ENCODE data around the gene GLIS1.

GLIS1 gene

DNA sequence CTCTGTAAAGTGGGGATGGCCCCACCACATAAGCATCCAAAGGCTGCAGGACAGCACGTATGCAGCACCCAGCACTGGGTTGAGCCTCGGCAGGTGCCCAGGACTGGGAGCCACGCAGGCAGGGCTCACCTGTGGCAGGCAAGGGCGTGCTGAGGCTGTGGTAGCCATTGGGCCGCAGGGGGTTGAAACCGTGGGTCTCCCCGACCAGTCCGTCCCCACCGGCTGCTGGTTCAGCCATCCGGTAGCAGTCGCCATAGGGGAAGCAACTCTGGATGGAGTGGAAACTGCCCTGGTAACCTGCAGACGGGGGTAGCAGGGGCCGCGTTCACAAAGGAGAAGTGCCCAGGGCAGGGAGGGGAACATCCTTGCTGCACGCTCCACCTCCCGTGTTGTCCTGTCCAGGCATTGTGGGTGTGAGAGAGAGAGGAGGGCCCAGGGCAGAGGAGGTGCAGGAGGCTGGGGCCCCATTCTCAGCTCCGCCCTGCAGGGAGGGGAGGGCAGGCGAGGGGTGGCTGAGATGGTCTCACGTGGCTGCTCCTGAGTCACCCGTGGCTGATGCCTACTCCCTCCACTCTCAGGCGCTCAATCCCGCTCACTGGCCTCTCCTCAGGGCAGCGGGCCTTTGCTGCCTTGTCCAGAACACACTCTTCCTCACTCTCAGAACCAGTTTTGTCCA, 229.8 kb downstream of the GLIS1 start:
- DNase-seq (ENCODE audit: low spot score): peak; percentile 77

DNA sequence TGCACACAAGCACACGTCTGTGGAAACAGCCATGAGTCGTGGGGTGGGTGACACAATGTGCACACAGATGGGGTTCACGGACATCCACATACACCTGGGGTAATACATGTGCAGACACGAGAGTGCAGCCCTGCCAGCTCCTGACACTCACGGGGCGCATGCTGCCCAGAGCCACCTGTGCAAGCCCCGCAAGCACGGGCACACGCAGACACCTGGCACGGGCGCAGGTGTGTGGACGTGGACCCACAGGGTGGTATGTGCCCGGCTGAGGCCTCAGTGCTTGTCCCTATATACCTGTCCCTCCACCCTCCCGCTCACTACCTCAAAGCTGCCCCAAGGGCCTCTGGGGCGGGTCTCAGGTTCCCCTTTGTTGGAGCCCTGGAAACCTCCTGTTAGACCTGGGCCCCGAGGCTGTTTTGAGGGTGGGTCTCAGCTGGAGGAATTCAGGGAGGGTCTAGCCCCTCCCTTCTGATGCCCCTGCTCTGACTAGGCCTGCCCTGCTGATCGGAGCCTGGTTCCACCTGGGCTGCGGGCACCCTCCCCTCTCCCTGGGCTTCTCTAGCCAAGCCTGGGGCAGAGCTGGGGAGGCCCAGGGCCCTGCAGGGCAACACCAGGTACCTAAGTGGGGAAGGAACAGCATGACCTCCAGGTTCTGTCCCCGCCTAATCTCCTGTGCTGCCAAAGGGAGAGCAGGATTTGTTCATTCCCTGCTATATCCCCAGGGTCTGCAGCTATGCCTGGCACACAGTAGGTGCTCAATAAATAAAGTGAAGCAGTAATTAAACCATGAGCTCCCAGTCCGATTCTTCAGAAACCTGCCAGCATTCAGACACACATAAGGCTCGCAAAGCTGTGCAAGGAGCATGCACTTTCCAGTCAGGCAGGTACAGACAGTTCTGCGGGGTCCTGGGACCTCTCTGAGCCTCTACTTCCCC, 230.6 kb downstream of the GLIS1 start:
- DNase-seq (ENCODE audit: low spot score): no peak

DNA sequence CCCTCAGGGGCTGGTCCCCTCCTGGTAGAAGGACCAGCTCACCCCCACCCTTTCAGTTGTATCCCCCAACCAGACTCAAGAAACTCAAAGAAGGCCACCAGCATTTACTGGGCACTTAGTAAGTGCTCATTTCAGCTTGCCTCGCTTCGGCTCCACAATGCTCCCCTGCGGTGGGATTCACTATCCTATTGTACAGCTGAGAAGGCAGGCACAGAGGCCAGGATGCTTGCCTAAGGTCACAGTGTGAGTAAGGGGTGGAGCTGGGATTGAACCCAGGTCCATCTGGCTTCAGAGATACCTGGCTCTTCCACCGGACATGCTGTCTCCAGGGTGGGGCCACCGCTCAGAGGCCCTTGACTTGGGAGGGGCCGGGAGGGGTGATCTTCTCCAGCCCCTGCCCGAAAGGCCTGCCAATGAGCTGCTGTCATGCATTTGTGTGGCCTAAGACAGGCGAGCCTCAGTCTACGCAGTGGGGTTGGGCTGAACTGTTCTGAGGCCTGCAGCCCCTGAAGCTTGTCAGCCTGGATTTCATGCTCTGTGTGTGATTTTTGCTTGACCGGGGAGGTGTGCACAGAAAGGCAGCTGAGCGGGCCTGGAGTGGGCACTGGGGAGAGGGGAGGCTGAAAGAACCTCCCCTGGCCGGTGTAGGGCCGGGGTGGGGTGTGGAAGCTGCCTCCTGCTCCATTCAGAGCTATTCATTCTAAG, 231.7 kb downstream of the GLIS1 start:
- DNase-seq (ENCODE audit: low spot score): no peak

DNA sequence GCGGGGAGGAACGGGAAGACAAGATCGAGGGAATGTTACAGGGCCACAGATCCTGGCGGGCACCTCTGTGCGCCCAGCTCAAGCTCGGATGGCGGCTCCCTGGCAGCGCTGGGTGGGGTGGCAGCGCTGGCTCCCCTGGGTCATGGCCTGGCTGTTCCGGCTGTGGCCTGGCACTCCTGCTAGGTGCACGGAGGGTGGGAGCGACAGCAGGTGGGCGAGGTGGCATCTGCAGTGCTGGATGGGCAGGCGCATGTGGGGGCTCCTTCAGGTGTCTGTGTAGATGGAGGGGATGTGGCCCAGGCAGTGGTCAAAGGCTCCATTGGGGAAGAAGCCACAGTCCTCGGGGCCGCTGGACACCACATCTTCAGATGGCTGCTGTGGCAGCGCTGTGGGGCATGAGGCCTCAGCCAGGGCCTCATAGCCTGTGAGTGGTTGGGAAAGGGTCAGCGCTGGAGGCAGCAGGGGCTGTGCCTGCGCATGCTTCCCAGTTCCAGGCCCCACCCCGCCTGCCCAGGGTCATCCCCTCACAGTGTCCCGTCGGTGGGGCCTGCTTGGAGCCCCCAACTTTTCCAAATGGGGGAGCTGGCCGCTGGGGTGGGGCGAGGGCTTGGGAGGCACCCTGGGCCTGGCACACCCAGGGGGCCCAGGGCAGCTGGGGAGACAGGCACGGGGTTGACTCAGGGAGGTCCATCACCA, 232.5 kb downstream of the GLIS1 start:
- DNase-seq (ENCODE audit: low spot score): no peak

- DNase-seq (ENCODE audit: low spot score): no peak
These were observed 233.1 kb downstream of the GLIS1 start for GRCh38 chr1:53505891-53506290.

DNA sequence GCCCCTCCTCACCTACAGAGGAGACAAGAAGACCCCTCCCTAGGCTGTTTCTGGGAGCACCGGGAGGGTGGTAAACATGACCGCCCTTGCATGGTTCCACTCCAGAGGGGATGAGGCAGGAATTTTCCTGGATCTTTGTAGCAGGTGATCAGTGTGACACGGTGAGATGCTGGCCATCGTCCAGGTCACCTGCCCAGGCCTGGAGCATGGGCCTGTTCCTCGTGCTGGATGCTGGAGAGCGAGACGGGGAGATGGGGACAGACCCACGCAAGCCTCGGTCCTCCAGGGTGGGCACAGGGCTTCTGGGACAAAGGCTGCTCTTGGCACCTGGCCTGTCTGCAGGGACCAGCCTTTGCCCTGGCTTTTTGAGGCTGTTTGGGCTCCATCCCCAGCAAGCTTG, 233.6 kb downstream of the GLIS1 start:
- no peak for DNase-seq (ENCODE audit: low spot score)

- no peak for DNase-seq (ENCODE audit: low spot score)
These were observed 234.1 kb downstream of the GLIS1 start for GRCh38 chr1:53504901-53505300.

- DNase-seq (ENCODE audit: low spot score): no peak
These were observed 235.3 kb downstream of the GLIS1 start for GRCh38 chr1:53503433-53504217.

- no peak for DNase-seq (ENCODE audit: low spot score)
These were observed 236.1 kb downstream of the GLIS1 start for GRCh38 chr1:53502641-53503432.

GRCh38 chr1:53501065-53502005, 237.6 kb downstream of the GLIS1 start:
- DNase-seq (ENCODE audit: low spot score): no peak

- DNase-seq (ENCODE audit: low spot score): no peak
These were observed 238.5 kb downstream of the GLIS1 start for GRCh38 chr1:53500204-53501064.

DNA sequence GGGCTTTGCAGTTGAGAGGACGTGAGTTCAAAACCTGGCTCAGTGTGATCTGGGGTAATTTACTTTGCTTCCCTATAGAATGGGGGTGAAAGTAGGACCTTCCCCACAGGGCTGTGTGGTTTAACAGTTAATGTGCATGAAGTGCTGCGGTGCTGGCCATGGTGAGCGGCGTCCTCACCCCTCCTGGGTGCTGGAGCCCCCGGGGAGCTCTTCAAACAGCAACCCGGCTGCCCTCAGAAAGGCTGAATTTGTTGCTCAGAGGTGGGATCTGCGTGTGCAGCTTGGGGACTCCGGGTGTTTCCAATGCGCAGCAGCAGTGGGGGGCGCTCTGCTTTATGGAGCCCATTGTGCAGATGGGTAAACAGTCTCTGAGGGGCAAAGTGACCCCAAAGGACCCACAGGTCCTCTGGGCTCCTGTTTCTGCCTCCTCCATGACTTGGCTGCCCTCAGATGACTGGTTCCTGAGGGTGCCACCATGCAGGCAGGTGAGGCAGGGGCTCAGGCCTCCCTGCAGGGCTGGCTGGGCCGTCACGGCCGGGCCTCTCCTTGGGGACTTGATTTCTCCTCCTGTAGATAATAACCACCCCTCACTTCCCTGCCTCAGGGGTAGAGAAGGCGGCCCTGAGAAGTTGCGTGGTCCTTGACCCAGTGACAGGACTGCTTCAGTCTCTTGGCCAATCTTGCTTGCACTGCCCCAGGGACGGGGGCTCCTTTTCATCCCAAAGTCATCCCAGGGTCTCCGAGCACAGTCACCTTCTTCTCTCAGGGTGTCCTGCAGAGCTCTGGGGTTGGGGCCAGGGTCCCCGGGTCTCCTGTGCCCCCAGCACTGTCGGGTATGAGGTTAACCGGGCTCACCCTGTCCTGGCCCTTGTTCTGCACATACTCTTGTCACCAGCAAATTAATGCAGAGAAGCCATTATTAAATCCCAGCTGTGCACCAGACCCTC, 239.4 kb downstream of the GLIS1 start:
- no peak for DNase-seq (ENCODE audit: low spot score)

DNA sequence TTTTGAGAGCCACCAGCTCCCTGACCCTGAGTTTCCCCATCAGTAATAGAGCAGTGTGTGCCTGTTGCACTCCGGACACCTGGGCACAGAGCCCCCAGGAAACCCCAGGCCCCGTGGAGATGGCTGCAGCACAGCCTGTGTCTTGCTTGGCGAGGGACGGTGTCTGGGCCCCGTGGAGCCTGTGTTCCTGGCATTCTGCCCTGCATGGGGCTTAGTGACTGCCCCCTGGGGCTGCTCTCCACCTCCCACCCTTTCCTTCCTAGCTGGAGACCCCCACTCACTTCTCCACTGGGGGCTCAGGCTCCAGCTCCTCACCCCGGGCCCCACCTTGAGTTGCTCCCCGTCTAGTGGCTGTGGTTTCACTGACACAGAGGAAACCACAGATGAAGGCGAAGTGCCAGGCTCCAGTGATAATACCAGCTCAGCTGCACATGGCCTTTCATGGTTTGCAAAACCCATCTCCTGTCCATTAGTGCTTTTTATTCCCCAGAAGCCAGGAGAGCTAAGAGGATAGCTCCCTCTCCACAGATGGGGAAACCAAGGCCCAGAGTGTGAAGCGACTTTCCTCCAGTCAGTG, 240.3 kb downstream of the GLIS1 start:
- DNase-seq (ENCODE audit: low spot score): no peak

GRCh38 chr1:53495633-53496345, 243.2 kb downstream of the GLIS1 start:
- DNase-seq (ENCODE audit: low spot score): no peak

DNA sequence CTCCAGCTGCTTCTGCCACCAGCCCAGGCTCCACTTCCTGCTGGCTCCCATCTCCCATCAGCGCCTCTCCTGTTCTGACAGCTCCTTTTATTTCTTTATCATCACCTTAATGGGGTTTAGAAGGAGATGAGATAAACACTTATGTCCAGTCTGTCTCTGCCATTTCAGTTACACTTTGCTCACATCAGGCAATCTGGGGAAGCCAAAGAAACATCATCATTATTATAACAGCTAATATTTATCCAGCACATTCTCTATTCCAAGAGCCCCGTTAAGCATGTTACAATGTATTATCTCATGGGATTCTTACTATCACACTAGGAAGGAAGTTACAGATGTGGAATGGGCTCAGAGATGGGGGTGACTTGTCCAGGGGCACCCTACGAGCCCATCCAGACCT, 248.6 kb downstream of the GLIS1 start:
- DNase-seq (ENCODE audit: low spot score): no peak

DNA sequence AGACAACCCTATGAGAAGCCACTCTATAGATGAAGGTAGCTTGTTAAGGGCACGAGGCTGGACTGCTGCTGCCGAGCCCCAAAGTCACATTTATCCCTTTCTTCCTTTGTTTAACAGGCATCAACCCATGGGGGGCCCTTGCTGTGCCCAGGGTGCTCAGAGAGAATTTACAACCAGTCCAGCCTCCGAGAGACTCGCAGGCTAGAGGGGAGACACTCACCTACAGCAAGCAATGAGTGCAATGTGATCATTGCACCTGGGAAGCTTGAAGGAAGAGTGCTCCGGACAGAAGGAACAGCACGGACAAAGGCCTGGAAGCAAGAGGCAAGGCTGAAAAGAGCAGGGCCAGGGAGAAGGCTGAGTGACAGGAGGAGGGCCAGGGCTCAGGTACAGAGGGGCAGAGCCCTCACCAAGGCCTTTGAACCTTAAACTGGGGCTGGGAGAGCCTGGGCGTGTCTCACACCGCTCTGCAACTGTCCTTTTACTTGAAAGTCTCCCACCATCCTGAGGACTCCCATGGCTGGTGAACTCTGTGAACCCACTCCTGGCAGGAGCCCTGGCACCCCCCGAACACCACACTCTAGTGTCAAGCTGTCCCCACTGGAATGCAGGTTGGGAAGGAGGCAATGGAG, 252.5 kb downstream of the GLIS1 start:
- no peak for DNase-seq (ENCODE audit: low spot score)
